Measurements from ENCODE around the gene NPTX1.

NPTX1 gene

DNA sequence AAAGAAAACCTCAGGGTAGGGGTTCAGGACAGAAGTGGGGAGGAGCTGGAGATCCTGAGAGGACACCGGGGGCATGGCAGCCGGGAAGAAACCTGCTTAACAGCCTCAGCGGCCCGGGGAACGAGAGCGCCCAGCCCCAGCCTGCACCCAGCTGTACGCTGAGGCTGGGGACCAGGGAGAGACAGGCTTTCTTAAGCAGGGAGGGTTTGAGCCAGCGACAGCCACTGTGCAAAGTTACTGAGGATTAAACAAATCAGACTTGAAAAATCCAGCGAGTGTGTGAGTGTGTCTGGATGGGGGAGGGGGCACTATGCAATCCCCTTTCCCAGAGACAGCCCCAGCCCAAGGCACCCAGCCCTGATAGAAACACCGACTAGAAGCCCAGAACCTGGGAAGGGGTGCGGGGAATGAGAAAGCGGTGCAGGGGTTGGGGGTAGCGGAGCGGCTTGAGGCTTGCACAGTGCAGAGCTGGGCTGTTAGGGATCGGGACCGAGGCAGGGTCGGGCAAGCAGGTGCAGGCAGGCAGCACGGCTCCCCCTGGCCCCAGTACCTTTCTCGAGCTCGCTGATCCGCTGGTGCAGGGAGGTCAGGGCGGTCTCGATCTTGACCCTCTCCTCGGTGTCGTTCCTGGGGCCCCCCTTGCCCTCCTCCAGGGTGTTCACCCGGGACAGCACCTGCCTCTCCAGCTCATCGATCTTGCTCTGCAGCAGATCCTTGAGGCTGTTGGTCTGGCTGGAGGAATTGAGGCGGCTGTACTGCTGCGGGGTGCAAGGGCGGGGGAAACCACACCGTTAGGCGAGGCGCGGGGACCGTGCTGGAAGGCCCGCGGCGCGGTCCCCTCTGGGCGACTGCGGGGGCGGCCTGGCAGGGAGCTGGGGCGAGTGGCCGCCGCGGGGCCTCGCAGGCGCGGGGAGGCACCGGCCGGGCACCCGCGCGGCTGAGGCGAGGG, 1.2 kb downstream of the NPTX1 start:
- no peak for DNase-seq (ENCODE audit: insufficient read length)
- no peak for FAIRE-seq
- TF ChIP-seq POLR2AphosphoS5 (IDR thresholded peaks at IDR 0.05; ENCODE audit: low read depth, low read length) (no peak), POLR2A (IDR thresholded peaks at IDR 0.05; ENCODE audit: low read depth, low read length) (no peak), TAF1 (IDR thresholded peaks at IDR 0.05; ENCODE audit: borderline replicate concordance, low read depth, low read length) (no peak)

DNA sequence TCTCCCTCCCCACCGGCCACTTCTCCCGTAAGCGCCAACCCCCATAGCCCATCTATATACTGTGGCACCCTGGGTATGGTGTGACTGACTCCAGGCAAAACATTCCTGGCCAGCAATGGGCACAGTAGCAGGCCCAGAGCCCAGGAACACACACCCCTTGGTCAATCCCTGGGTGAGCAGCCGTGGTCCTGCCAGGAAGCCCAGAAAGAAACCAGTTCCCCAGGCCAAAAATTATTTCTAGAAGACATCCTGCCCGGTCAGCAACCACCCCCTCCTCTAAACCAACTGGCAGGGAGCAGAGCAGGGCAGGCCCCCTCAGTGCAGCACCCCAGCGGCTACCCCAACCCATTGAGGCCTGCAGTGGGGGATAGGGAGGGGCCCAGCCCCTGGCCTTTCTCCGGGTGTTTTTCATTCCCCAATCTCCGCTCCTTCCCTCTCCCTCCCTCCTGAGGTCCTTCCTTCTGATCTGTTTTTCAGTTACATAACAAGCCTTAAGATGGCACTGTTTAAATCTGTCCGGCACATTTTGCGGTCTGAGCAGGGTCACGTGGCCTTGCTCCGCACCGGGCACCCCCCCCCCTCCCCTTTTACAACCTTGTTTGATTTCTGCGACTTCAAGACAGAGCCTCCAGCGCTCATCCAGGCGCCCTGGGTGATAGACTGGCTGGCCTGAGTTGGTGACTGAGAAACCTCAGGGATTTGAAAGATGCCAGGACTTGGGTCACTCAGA, 2.0 kb downstream of the NPTX1 start:
- no peak for FAIRE-seq
- no peak for DNase-seq (ENCODE audit: insufficient read length)
- TF ChIP-seq POLR2AphosphoS5 (IDR thresholded peaks at IDR 0.05; ENCODE audit: low read depth, low read length): no peak
- TF ChIP-seq TAF1 (IDR thresholded peaks at IDR 0.05; ENCODE audit: borderline replicate concordance, low read depth, low read length): no peak
- no peak for TF ChIP-seq POLR2A (IDR thresholded peaks at IDR 0.05; ENCODE audit: low read depth, low read length)

- FAIRE-seq (no peak), DNase-seq (ENCODE audit: insufficient read length) (no peak)
- TF ChIP-seq POLR2AphosphoS5 (IDR thresholded peaks at IDR 0.05; ENCODE audit: low read depth, low read length) (no peak), POLR2A (IDR thresholded peaks at IDR 0.05; ENCODE audit: low read depth, low read length) (no peak)
Measured at GRCh38 chr17:80473701-80474100, 2.7 kb downstream of the NPTX1 start.

DNA sequence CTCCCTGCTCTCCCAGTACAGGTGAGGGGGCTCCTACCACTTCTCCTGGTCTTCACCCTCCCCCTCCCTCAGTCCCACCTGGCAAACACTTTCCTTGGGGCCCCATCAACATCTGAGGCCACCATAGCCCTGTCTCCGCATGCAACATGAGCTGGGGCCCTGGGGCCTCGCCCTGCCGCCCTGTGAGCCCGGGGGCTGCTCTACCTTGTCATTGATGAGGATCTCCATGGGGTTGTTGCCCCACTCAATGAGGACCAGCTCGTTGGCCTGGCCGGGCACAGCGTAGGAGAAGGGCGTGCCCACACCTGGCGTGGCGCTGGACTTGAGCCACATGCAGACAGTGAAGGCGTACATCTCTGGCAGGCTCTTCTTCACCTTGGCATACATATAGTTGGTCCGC, 3.4 kb downstream of the NPTX1 start:
- DNase-seq (ENCODE audit: insufficient read length) (no peak), FAIRE-seq (no peak)

DNA sequence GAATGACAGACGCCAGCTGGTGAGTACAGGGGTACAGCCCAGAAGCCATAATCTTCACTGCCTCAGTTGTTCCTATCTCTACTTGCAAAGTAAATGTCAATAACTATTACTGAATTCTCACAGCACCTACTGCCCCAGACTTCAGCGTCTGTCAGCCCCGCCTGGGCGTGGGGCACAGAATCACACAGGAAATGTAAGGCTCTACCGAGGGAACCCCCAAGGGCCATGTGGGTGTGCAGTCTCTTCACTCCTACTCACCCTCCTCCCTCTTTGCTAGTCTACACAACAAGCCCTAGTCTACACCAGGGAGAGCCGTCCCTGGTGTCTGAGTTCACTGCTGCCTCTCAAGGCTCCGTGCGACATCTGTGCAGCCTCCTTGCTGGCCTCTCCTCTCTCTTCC, 4.5 kb downstream of the NPTX1 start:
- TF ChIP-seq TAF1 (IDR thresholded peaks at IDR 0.05; ENCODE audit: borderline replicate concordance, low read depth, low read length): no peak
- TF ChIP-seq POLR2A (IDR thresholded peaks at IDR 0.05; ENCODE audit: low read depth, low read length): no peak
- TF ChIP-seq POLR2AphosphoS5 (IDR thresholded peaks at IDR 0.05; ENCODE audit: low read depth, low read length): no peak
- DNase-seq (ENCODE audit: insufficient read length) (no peak), FAIRE-seq (no peak)

More for the DNA sequence above, 3.4 kb downstream of the NPTX1 start:
- no peak for TF ChIP-seq POLR2A (IDR thresholded peaks at IDR 0.05; ENCODE audit: low read depth, low read length)
- no peak for TF ChIP-seq POLR2AphosphoS5 (IDR thresholded peaks at IDR 0.05; ENCODE audit: low read depth, low read length)
- TF ChIP-seq TAF1 (IDR thresholded peaks at IDR 0.05; ENCODE audit: borderline replicate concordance, low read depth, low read length): no peak

DNA sequence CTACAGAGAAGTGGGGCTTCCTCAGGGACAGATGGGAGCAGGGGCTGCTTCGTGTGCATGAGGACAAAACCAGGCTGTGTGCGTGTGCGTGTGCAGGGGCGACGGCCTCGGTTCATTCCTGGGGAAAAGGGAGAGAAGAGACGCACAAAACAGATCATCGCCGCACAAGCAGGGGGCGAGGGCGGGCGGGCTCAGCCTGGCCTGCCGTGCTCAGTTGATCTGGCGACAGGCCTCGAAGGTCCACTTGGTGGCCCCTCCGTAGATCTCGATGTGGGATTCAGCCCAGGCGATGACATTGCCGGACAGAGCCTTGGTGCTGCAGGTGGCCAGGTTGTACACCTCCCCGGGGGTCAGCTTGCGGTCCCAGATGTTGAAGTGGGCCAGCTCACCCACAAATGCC, 5.8 kb downstream of the NPTX1 start:
- FAIRE-seq: no peak
- TF ChIP-seq POLR2AphosphoS5 (IDR thresholded peaks at IDR 0.05; ENCODE audit: low read depth, low read length) (no peak), TAF1 (IDR thresholded peaks at IDR 0.05; ENCODE audit: borderline replicate concordance, low read depth, low read length) (no peak), POLR2A (IDR thresholded peaks at IDR 0.05; ENCODE audit: low read depth, low read length) (no peak)
- DNase-seq (ENCODE audit: insufficient read length): no peak

DNA sequence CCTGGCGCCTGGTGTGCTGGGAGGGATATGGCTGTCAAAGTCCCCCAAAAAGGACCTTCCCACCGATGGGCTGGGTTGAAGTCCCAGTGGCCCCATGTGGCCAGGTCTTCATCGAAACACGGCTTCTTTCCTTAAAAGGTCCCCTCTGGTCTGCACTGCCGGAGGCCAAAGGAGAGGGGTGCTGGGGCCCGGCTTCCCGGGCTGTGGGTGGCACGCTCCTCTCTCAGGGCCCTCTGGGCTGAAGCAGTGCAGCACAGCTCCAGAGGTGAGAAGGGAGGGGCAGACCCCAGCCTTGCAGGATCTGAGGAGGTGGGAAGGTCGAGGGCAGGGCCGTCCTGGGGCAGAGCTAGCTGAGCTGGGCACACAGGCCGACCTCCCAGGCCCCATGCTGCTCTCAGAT, 6.7 kb downstream of the NPTX1 start:
- no peak for TF ChIP-seq POLR2AphosphoS5 (IDR thresholded peaks at IDR 0.05; ENCODE audit: low read depth, low read length)
- no peak for TF ChIP-seq POLR2A (IDR thresholded peaks at IDR 0.05; ENCODE audit: low read depth, low read length)
- TF ChIP-seq TAF1 (IDR thresholded peaks at IDR 0.05; ENCODE audit: borderline replicate concordance, low read depth, low read length): no peak
- DNase-seq (ENCODE audit: insufficient read length) (no peak), FAIRE-seq (no peak)

GRCh38 chr17:80468781-80469493, 7.5 kb downstream of the NPTX1 start:
- FAIRE-seq: no peak
- DNase-seq (ENCODE audit: insufficient read length): no peak
- TF ChIP-seq TAF1 (IDR thresholded peaks at IDR 0.05; ENCODE audit: borderline replicate concordance, low read depth, low read length) (no peak), POLR2A (IDR thresholded peaks at IDR 0.05; ENCODE audit: low read depth, low read length) (no peak), POLR2AphosphoS5 (IDR thresholded peaks at IDR 0.05; ENCODE audit: low read depth, low read length) (no peak)

DNA sequence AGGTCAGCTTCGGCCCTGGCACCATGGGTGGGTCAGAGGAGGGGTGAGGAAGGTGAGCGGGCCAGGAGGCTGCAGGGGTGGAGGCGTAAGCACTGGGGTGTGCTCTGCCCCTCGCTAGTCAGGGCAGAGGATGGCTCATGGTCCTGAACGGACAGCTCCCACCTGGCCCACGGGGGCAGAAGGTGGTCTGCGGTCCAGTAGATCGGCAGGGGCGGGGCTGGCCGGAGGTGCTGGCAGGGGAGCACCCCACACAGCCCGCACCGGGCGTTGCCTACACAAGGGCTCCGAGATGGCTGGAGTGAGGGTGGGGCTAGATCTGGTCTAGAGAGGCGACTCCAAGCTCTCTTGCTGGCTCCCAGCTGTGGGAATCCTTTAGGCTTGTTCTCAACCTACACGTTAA, 8.2 kb downstream of the NPTX1 start:
- no peak for TF ChIP-seq POLR2A (IDR thresholded peaks at IDR 0.05; ENCODE audit: low read depth, low read length)
- no peak for TF ChIP-seq TAF1 (IDR thresholded peaks at IDR 0.05; ENCODE audit: borderline replicate concordance, low read depth, low read length)
- no peak for TF ChIP-seq POLR2AphosphoS5 (IDR thresholded peaks at IDR 0.05; ENCODE audit: low read depth, low read length)
- FAIRE-seq (no peak), DNase-seq (ENCODE audit: insufficient read length) (no peak)

- DNase-seq (ENCODE audit: insufficient read length): no peak
- TF ChIP-seq TAF1 (IDR thresholded peaks at IDR 0.05; ENCODE audit: borderline replicate concordance, low read depth, low read length): no peak
- no peak for TF ChIP-seq POLR2A (IDR thresholded peaks at IDR 0.05; ENCODE audit: low read depth, low read length)
- TF ChIP-seq POLR2AphosphoS5 (IDR thresholded peaks at IDR 0.05; ENCODE audit: low read depth, low read length): no peak
- no peak for FAIRE-seq
Measured at GRCh38 chr17:80466188-80466705, 10.2 kb downstream of the NPTX1 start.

All from GM12892 (cell line).